HepG2 (cell line): Measurements from ENCODE around the gene GPR62. TPM values are rescaled to one million over a fixed set of nuclear protein-coding genes. Genes with fewer than 3 reads are reported as not detected.

Experiments used
- ATAC-seq: fragments of 200-7000 bp; cut with Tn5 transposase; 3 replicates; pipeline ENCODE4 v1.9.1; 2020; ENCODE audit warnings: mild to moderate bottlenecking, moderate library complexity
- BruUV-seq: library from RNA; stranded (reverse); fragments of 400-500 nt; replicated peaks from 2 replicates; lab custom pipeline; 2021; lab: Mats Ljungman, UMichigan
- CTCF ChIA-PET: fragments of 300-600 bp; formaldehyde crosslinking; extraction: SDS; loops from one replicate; lab custom pipeline; 2021; ENCODE audit warnings: low total read pairs, inconsistent platforms, low intra/inter-chr PET ratio; lab: Yijun Ruan, JAX
- POLR2A ChIA-PET: fragments of 350-600 bp; sonication (Branson Sonifier 250); formaldehyde crosslinking; loops from one replicate; lab custom pipeline; 2020; ENCODE audit warnings: antibody characterized with exemption, inconsistent platforms; lab: Yijun Ruan, JAX
- DNase-seq: peaks from one replicate; pipeline ENCODE4 v3.0.0-alpha.2; 2015; ENCODE audit warnings: low spot score
- FAIRE-seq: peaks from 3 replicates; lab custom pipeline; 2011; peaks lifted over from hg19 to GRCh38; lab: Jason Lieb, UNC
- H2AFZ ChIP-seq: one replicate; pipeline ENCODE4 v1.6.1; 2011; ENCODE audit warnings: low read length, inconsistent platforms
- H3K27ac ChIP-seq: fragments of 300-600 bp; 3 replicates; pipeline ENCODE4 v1.8.0; 2011; ENCODE audit warnings: mixed run types, mild to moderate bottlenecking, mixed read lengths, low read length, inconsistent platforms; ENCODE audit not compliant: insufficient read depth; ENCODE audit errors: extremely low read length
- H3K27me3 ChIP-seq, 2 experiments: fragments of 200-600 bp in 1 of 2; 2 replicates in 1 of 2; 3 replicates in 1 of 2; pipeline versions ENCODE4 v1.6.0 to v1.8.0; 2011; ENCODE audit warnings: low read length in 2 of 2, mild to moderate bottlenecking in 2 of 2, moderate library complexity in 2 of 2, inconsistent platforms in 1 of 2; ENCODE audit not compliant: insufficient read depth in 2 of 2, control insufficient read depth in 1 of 2
- H3K36me3 ChIP-seq, 2 experiments: fragments of 200-600 bp in 1 of 2; replicated peaks in 1 of 2; 2 replicates in 1 of 2; 3 replicates in 1 of 2; pipeline versions ENCODE4 v1.5.1 to v1.8.0; 2011; ENCODE audit warnings: low read length in 2 of 2, inconsistent platforms in 1 of 2; ENCODE audit not compliant: insufficient read depth in 2 of 2, control insufficient read depth in 1 of 2
- H3K4me1 ChIP-seq: 2 replicates; pipeline ENCODE4 v1.5.1; 2012; ENCODE audit warnings: low read length, inconsistent platforms; ENCODE audit not compliant: insufficient read depth
- H3K4me2 ChIP-seq: 2 replicates; pipeline ENCODE4 v1.6.0; 2011; ENCODE audit warnings: low read depth, low read length, inconsistent platforms
- H3K4me3 ChIP-seq, 3 experiments: fragments of 200-600 bp in 1 of 3; sonication (generic), shearing (Covaris generic) in 1 of 3; replicated peaks in 1 of 3; 2 replicates each; pipeline ENCODE4 v1.5.1; 2011 to 2016; ENCODE audit warnings: low read length in 3 of 3, inconsistent platforms in 2 of 3, low read depth in 2 of 3, mild to moderate bottlenecking in 2 of 3, control low read depth in 1 of 3, mixed read lengths in 1 of 3; ENCODE audit not compliant: insufficient read depth in 1 of 3
- H3K79me2 ChIP-seq: one replicate; pipeline ENCODE4 v1.6.1; 2011; ENCODE audit warnings: low read length, inconsistent platforms; ENCODE audit not compliant: insufficient read depth
- H3K9ac ChIP-seq: 2 replicates; pipeline ENCODE4 v1.6.0; 2011; ENCODE audit warnings: mild to moderate bottlenecking, low read depth, low read length, inconsistent platforms; ENCODE audit not compliant: insufficient read depth
- H3K9me3 ChIP-seq: 2 replicates; pipeline ENCODE4 v1.5.1; 2012; ENCODE audit warnings: mild to moderate bottlenecking, low read length
- H4K20me1 ChIP-seq: 2 replicates; pipeline ENCODE4 v1.6.0; 2011; ENCODE audit warnings: inconsistent platforms, mild to moderate bottlenecking, low read length, moderate library complexity; ENCODE audit not compliant: insufficient read depth
- ATF1 ChIP-seq: IDR thresholded peaks from 2 replicates; pipeline ENCODE4 v1.6.1; 2016; ENCODE audit warnings: mild to moderate bottlenecking, control low read depth
- HNF4A ChIP-seq: sonication (generic); formaldehyde crosslinking; IDR thresholded peaks from 2 replicates; pipeline ENCODE4 v1.4.0; 2020; ENCODE audit warnings: missing genetic modification reagents
- RBFOX2 ChIP-seq: fragments of 200-400 bp; formaldehyde crosslinking; IDR thresholded peaks from 2 replicates; pipeline ENCODE4 v1.6.1; 2017; ENCODE audit warnings: low read depth, mild to moderate bottlenecking, low read length
- SNAI1 ChIP-seq: sonication (generic); formaldehyde crosslinking; IDR thresholded peaks from 2 replicates; pipeline ENCODE4 v1.5.0; 2020; ENCODE audit warnings: mild to moderate bottlenecking, missing genetic modification reagents, borderline replicate concordance
- STAG1 ChIP-seq: sonication (generic); formaldehyde crosslinking; IDR thresholded peaks from 2 replicates; pipeline ENCODE4 v1.4.0; 2020; ENCODE audit warnings: missing genetic modification reagents
- STAT6 ChIP-seq: sonication (generic); formaldehyde crosslinking; IDR thresholded peaks from 2 replicates; pipeline ENCODE4 v1.4.0; 2020; ENCODE audit warnings: missing genetic modification reagents, mild to moderate bottlenecking, borderline replicate concordance
- TCF12 ChIP-seq, 2 experiments: fragments of 450-650 bp in 1 of 2; sonication (generic) in 1 of 2; formaldehyde crosslinking in 1 of 2; IDR thresholded peaks; 2 replicates each; pipeline versions ENCODE4 v1.6.1 to v1.8.0; 2017 to 2022; ENCODE audit warnings: antibody characterized with exemption in 1 of 2, mild to moderate bottlenecking in 1 of 2, missing genetic modification reagents in 1 of 2, moderate library complexity in 1 of 2
- ZFP36L1 ChIP-seq: sonication (generic); formaldehyde crosslinking; IDR thresholded peaks from 2 replicates; pipeline ENCODE4 v1.8.0; 2022; ENCODE audit warnings: mild to moderate bottlenecking, missing genetic modification reagents, moderate library complexity
- ZNF546 ChIP-seq: sonication (generic); formaldehyde crosslinking; conservative IDR thresholded peaks from 2 replicates; pipeline ENCODE4 v1.8.1; 2023; ENCODE audit warnings: mild to moderate bottlenecking, missing genetic modification reagents
- ZNF549 ChIP-seq: sonication (generic); formaldehyde crosslinking; IDR thresholded peaks from 2 replicates; pipeline ENCODE4 v1.5.0; 2020; ENCODE audit warnings: missing genetic modification reagents
- WGBS: methylation state at CpG from one replicate; pipeline ENCODE4 v1.1.6; 2017; ENCODE audit warnings: low lambda C conversion rate; 5-methylcytosine and 5-hydroxymethylcytosine counted together
- in situ Hi-C: cut with HindIII; loops from 2 replicates; pipeline ENCODE4 v1.10.0; 2017; ENCODE audit warnings: low pct_unique_long_range_greater_than_20kb; ENCODE audit not compliant: extremely low pct_ligation_motif_present
- intact Hi-C: fragments of 100-400 bp; cut with micrococcal nuclease; formaldehyde crosslinking; loops from one replicate; pipeline ENCODE4 v1.10.0; 2022; ENCODE audit not compliant: unreplicated experiment
- polyA plus RNA-seq, 8 experiments: library from polyadenylated mRNA; depleted of rRNA in 3 of 8; stranded (reverse) in 7 of 8; unstranded in 1 of 8; fragments of >200 nt; fragmentation: Illumina TruSeq in 4 of 8; extraction: Trizol in 4 of 8; gene quantifications; 2 replicates each; pipeline versions ENCODE4 v1.2.1 to v1.2.3, GENCODE V29; 2011 to 2016; ENCODE audit warnings: low read depth in 4 of 8, missing spikeins in 1 of 8, mixed read lengths in 1 of 8; ENCODE audit not compliant: insufficient read depth in 1 of 8
- total RNA-seq, 5 experiments: library from RNA; depleted of rRNA; stranded (reverse); fragments of >200 nt; fragmentation: Illumina TruSeq; extraction: Trizol; gene quantifications; 2 replicates each; pipeline ENCODE4 v1.2.3, GENCODE V29; 2016; ENCODE audit warnings: low read depth in 1 of 5
- TF ChIP-seq, protein P1 (sequence below): sonication (generic); formaldehyde crosslinking; IDR thresholded peaks from 2 replicates; pipeline ENCODE4 v1.5.1; 2020; ENCODE audit warnings: mild to moderate bottlenecking, missing genetic modification reagents, moderate library complexity
- TF ChIP-seq, protein P2 (sequence below): sonication (generic); formaldehyde crosslinking; conservative IDR thresholded peaks from 2 replicates; pipeline ENCODE4 v1.4.0; 2020; ENCODE audit warnings: missing genetic modification reagents
- TF ChIP-seq, protein P3 (sequence below): sonication (generic); formaldehyde crosslinking; IDR thresholded peaks from 2 replicates; pipeline ENCODE4 v1.4.0; 2020; ENCODE audit warnings: missing genetic modification reagents; ENCODE audit errors: not compliant biosample characterization

The GPR62 gene
- total and polyA plus RNA-seq, 2 of the 13 experiments (the other 11 are each of a cell fraction or from before 2014, with no cell fraction given): not detected

GRCh38 chr3:51938780-51939425 lies 16.3 kb upstream of the GPR62 start (continued):
- no peak for TF ChIP-seq TCF12 (IDR thresholded peaks at IDR 0.05)
- no peak for TF ChIP-seq TCF12 (CRISPR knock-in tag; IDR thresholded peaks at IDR 0.05)
- TF ChIP-seq HNF4A: no peak
- TF ChIP-seq RBFOX2: no peak
- no peak for TF ChIP-seq SNAI1 (CRISPR knock-in tag)
- TF ChIP-seq ZFP36L1 (CRISPR knock-in tag): no peak
- no peak for TF ChIP-seq ATF1 (CRISPR knock-in tag)
- TF ChIP-seq, protein P1, sequence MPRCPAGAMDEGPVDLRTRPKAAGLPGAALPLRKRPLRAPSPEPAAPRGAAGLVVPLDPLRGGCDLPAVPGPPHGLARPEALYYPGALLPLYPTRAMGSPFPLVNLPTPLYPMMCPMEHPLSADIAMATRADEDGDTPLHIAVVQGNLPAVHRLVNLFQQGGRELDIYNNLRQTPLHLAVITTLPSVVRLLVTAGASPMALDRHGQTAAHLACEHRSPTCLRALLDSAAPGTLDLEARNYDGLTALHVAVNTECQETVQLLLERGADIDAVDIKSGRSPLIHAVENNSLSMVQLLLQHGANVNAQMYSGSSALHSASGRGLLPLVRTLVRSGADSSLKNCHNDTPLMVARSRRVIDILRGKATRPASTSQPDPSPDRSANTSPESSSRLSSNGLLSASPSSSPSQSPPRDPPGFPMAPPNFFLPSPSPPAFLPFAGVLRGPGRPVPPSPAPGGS (CRISPR knock-in tag): no peak

GRCh38 chr3:51940648-51941462 lies 14.3 kb upstream of the GPR62 start:
- BruUV-seq: TSS peak; percentile 59
- ATAC-seq (no peak), FAIRE-seq (no peak), DNase-seq (no peak)
- no peaks in the 10 kb centered on the region; a peak in 1 of 5 replicates for H3K27me3 ChIP-seq
- peak overlapping the region; percentile 75 to 84 (median 80) for H3K4me3 ChIP-seq
- in situ Hi-C loops: no loop called here
- WGBS: 18% methylated on average over 10 of the region's 13 CpGs
- H3K4me1 ChIP-seq: peaks cover 33% of the 10 kb centered on the region
- peak overlapping the region; percentile 95 for H3K4me2 ChIP-seq
- H3K27ac ChIP-seq: peak overlapping the region; percentile 41
- POLR2A ChIA-PET: interaction anchor here (0.7 to 4.5 kb wide), 12 partner anchors 9 to 297 kb away, joined by 3 to 173 read pairs (median 14); partner anchors contain the start of genes ABHD14A, ABHD14B, ACY1 and DUSP7
- peaks cover 11 to 30% of the 10 kb centered on the region in 2 experiments; a peak in 3 of 5 replicates for H3K36me3 ChIP-seq
- intact Hi-C loops: no loop called here
- H3K9ac ChIP-seq: peak overlapping the region; percentile 82
- H3K79me2 ChIP-seq: peaks cover 28% of the 10 kb centered on the region
- no peak for TF ChIP-seq ZNF546 (CRISPR knock-in tag)
- no peak for TF ChIP-seq STAT6
- no peak for TF ChIP-seq STAG1
- TF ChIP-seq, protein P2, sequence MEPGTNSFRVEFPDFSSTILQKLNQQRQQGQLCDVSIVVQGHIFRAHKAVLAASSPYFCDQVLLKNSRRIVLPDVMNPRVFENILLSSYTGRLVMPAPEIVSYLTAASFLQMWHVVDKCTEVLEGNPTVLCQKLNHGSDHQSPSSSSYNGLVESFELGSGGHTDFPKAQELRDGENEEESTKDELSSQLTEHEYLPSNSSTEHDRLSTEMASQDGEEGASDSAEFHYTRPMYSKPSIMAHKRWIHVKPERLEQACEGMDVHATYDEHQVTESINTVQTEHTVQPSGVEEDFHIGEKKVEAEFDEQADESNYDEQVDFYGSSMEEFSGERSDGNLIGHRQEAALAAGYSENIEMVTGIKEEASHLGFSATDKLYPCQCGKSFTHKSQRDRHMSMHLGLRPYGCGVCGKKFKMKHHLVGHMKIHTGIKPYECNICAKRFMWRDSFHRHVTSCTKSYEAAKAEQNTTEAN (CRISPR knock-in tag): no peak
- TF ChIP-seq, protein P3, sequence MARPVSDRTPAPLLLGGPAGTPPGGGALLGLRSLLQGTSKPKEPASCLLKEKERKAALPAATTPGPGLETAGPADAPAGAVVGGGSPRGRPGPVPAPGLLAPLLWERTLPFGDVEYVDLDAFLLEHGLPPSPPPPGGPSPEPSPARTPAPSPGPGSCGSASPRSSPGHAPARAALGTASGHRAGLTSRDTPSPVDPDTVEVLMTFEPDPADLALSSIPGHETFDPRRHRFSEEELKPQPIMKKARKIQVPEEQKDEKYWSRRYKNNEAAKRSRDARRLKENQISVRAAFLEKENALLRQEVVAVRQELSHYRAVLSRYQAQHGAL (CRISPR knock-in tag): no peak
- no peak for TF ChIP-seq ZNF549
- H4K20me1 ChIP-seq: no peaks in the 10 kb centered on the region; the same call in 1 of the 2 replicates
- H2AFZ ChIP-seq: no peak overlapping the region
- CTCF ChIA-PET: interaction anchor here (1.6 to 2.1 kb wide), 2 partner anchors 34 to 42 kb away, joined by 19 to 34 read pairs; partner anchors contain the start of genes ABHD14A, ABHD14B and ACY1
- H3K9me3 ChIP-seq: no peaks in the 10 kb centered on the region
